H9 (cell line): ENCODE data around the gene PDE4B. TPM values are rescaled to one million over a fixed set of nuclear protein-coding genes. Genes with fewer than 3 reads are reported as not detected.

Source experiments
- DNase-seq: peaks from one replicate; pipeline ENCODE4 v3.0.0-alpha.2; 2017
- H2AFZ ChIP-seq: one replicate; pipeline ENCODE4 v1.6.1; 2013; ENCODE audit warnings: mild to moderate bottlenecking, low read length, control low read depth, moderate library complexity
- H2AK5ac ChIP-seq: 2 replicates; pipeline ENCODE4 v1.6.1; 2013; ENCODE audit warnings: low read length, control low read depth, mixed read lengths; ENCODE audit not compliant: insufficient read length
- H2BK120ac ChIP-seq: one replicate; pipeline ENCODE4 v1.6.1; 2013; ENCODE audit warnings: low read depth, mild to moderate bottlenecking, low read length, control low read depth, inconsistent platforms; ENCODE audit not compliant: poor library complexity, severe bottlenecking
- H2BK12ac ChIP-seq: 2 replicates; pipeline ENCODE4 v1.6.1; 2013; ENCODE audit warnings: low read length, control low read depth, mixed read lengths, low read depth; ENCODE audit not compliant: insufficient read length
- H2BK15ac ChIP-seq: 2 replicates; pipeline ENCODE4 v1.6.1; 2013; ENCODE audit warnings: low read depth, low read length, control low read depth
- H2BK20ac ChIP-seq: one replicate; pipeline ENCODE4 v1.6.1; 2013; ENCODE audit warnings: low read depth, mild to moderate bottlenecking, low read length, control low read depth, inconsistent platforms; ENCODE audit not compliant: poor library complexity, severe bottlenecking
- H2BK5ac ChIP-seq: 2 replicates; pipeline ENCODE4 v1.6.1; 2013; ENCODE audit warnings: low read length, control low read depth, mixed read lengths; ENCODE audit not compliant: insufficient read length
- H3K14ac ChIP-seq: 2 replicates; pipeline ENCODE4 v1.6.1; 2013; ENCODE audit warnings: low read length, control low read depth; ENCODE audit not compliant: insufficient read depth
- H3K18ac ChIP-seq: 2 replicates; pipeline ENCODE4 v1.6.1; 2013; ENCODE audit warnings: low read depth, mild to moderate bottlenecking, mixed read lengths, low read length, control low read depth; ENCODE audit not compliant: insufficient read length
- H3K23ac ChIP-seq: 2 replicates; pipeline ENCODE4 v1.6.1; 2013; ENCODE audit warnings: low read length, control low read depth, mixed read lengths, low read depth; ENCODE audit not compliant: insufficient read length
- H3K23me2 ChIP-seq: 2 replicates; pipeline ENCODE4 v1.6.1; 2013; ENCODE audit warnings: low read depth, mild to moderate bottlenecking, mixed read lengths, low read length, control low read depth; ENCODE audit not compliant: insufficient read length, poor library complexity, severe bottlenecking
- H3K27ac ChIP-seq: 2 replicates; pipeline ENCODE4 v1.5.1; 2013; ENCODE audit warnings: low read length, control low read depth, mixed read lengths, low read depth; ENCODE audit not compliant: insufficient read length
- H3K27me3 ChIP-seq: 2 replicates; pipeline ENCODE4 v1.6.1; 2013; ENCODE audit warnings: low read length, control low read depth, inconsistent platforms; ENCODE audit not compliant: insufficient read depth
- H3K4ac ChIP-seq: 2 replicates; pipeline ENCODE4 v1.6.1; 2013; ENCODE audit warnings: low read depth, mild to moderate bottlenecking, control low read depth, inconsistent platforms, low read length, moderate library complexity
- H3K4me1 ChIP-seq: 2 replicates; pipeline ENCODE4 v1.6.1; 2013; ENCODE audit warnings: low read length, control low read depth, inconsistent platforms; ENCODE audit not compliant: insufficient read depth
- H3K4me2 ChIP-seq: 2 replicates; pipeline ENCODE4 v1.6.1; 2013; ENCODE audit warnings: low read length, control low read depth, mixed read lengths; ENCODE audit not compliant: insufficient read length, insufficient read depth
- H3K56ac ChIP-seq: 2 replicates; pipeline ENCODE4 v1.6.1; 2013; ENCODE audit warnings: low read depth, mild to moderate bottlenecking, mixed read lengths, low read length, control low read depth; ENCODE audit not compliant: insufficient read length
- H3K79me1 ChIP-seq: 2 replicates; pipeline ENCODE4 v1.6.1; 2013; ENCODE audit warnings: low read depth, mild to moderate bottlenecking, moderate library complexity, low read length, control low read depth, inconsistent platforms; ENCODE audit not compliant: insufficient read depth, poor library complexity, severe bottlenecking
- H3K79me2 ChIP-seq: 2 replicates; pipeline ENCODE4 v1.6.1; 2013; ENCODE audit warnings: low read length, control low read depth, inconsistent platforms; ENCODE audit not compliant: insufficient read depth
- H3K9ac ChIP-seq: 2 replicates; pipeline ENCODE4 v1.6.1; 2013; ENCODE audit warnings: low read length, control low read depth, mixed read lengths; ENCODE audit not compliant: insufficient read length; ENCODE audit errors: extremely low read depth
- H3K9me3 ChIP-seq: one replicate; pipeline ENCODE4 v1.6.1; 2013; ENCODE audit warnings: low read depth, low read length, inconsistent platforms; ENCODE audit not compliant: control insufficient read depth
- H3T11ph ChIP-seq: one replicate; pipeline ENCODE4 v1.6.1; 2013; ENCODE audit warnings: mild to moderate bottlenecking, low read length, control low read depth, inconsistent platforms
- H4K20me1 ChIP-seq: one replicate; pipeline ENCODE4 v1.6.1; 2013; ENCODE audit not compliant: control insufficient read depth, insufficient read length, insufficient read depth
- H4K5ac ChIP-seq: 2 replicates; pipeline ENCODE4 v1.6.1; 2013; ENCODE audit warnings: low read depth, mild to moderate bottlenecking, mixed read lengths, low read length, control low read depth; ENCODE audit not compliant: insufficient read length
- H4K8ac ChIP-seq: replicated peaks from 2 replicates; pipeline ENCODE4 v1.6.1; 2013; ENCODE audit warnings: low read length, control low read depth, mixed read lengths, low read depth; ENCODE audit not compliant: insufficient read length
- H4K91ac ChIP-seq: 2 replicates; pipeline ENCODE4 v1.6.1; 2013; ENCODE audit warnings: low read depth, mild to moderate bottlenecking, moderate library complexity, mixed read lengths, low read length, control low read depth; ENCODE audit not compliant: insufficient read length
- H3K27ac Mint-ChIP-seq, 3 experiments: 2 replicates in 2 of 3; 3 replicates in 1 of 3; pipeline ENCODE4 v1.8.0; 2020 to 2021; ENCODE audit warnings: mixed read lengths in 3 of 3, mild to moderate bottlenecking in 1 of 3, moderate library complexity in 1 of 3
- H3K27me3 Mint-ChIP-seq: 2 replicates; pipeline ENCODE4 v1.8.0; 2021; ENCODE audit warnings: low read depth, mild to moderate bottlenecking, moderate library complexity, mixed read lengths
- H3K36me3 Mint-ChIP-seq, 3 experiments: 2 replicates in 2 of 3; 3 replicates in 1 of 3; pipeline ENCODE4 v1.8.0; 2020 to 2021; ENCODE audit warnings: low read depth in 3 of 3, mixed read lengths in 3 of 3; ENCODE audit not compliant: insufficient read depth in 1 of 3
- H3K4me1 Mint-ChIP-seq, 2 experiments: 2 replicates each; pipeline ENCODE4 v1.8.0; 2020; ENCODE audit warnings: mixed read lengths in 2 of 2
- H3K4me3 Mint-ChIP-seq, 2 experiments: 2 replicates in 1 of 2; 3 replicates in 1 of 2; pipeline ENCODE4 v1.8.0; 2020 to 2021; ENCODE audit warnings: mild to moderate bottlenecking in 2 of 2, mixed read lengths in 2 of 2, moderate library complexity in 1 of 2
- H3K9me3 Mint-ChIP-seq, 2 experiments: 2 replicates in 1 of 2; 3 replicates in 1 of 2; pipeline ENCODE4 v1.8.0; 2020; ENCODE audit warnings: mild to moderate bottlenecking in 2 of 2, mixed read lengths in 2 of 2, moderate library complexity in 1 of 2
- WGBS: extraction: QIAGEN DNeasy Blood & Tissue Kit; methylation state at CpG from one replicate; pipeline ENCODE4 v1.1.7; 2013; ENCODE audit warnings: missing lambda C conversion rate, low lambda C conversion rate, mixed read lengths; ENCODE audit not compliant: insufficient read length; ENCODE audit errors: extremely low coverage; 5-methylcytosine and 5-hydroxymethylcytosine counted together
- total RNA-seq: library from RNA; stranded (reverse); gene quantifications from 2 replicates; pipeline ENCODE4 v1.2.1, GENCODE V29; 2021
- TF ChIP-seq, protein P1 (sequence below): fragments of 200-600 bp; sonication (generic); conservative IDR thresholded peaks from 3 replicates; pipeline ENCODE4 v1.8.0; 2021; ENCODE audit warnings: antibody characterized with exemption, mild to moderate bottlenecking

PDE4B gene
- total RNA-seq, 1 experiment from 2014 or later = 19.8 TPM

DNA sequence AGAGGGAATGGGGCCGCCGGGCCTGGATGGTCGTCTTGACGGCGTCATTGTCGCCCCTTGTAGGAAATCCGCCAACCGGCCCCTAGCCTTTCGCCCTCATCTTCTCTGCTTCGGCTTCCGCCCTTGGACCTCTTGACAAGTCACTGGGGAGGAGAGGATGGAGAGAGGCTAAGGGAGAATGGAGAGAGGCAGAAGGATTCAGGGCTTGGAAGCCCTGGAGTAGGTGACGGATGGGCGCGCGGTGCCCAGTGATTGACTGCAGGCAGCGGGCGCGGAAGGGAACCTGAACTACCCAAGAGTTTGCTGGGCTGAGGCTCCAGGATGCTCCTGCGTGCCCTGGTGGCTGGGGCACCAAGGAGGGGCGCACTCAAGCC lies 651 bp downstream of the PDE4B start:
- no peaks in the 10 kb centered on the region for H3K36me3 Mint-ChIP-seq
- no peak overlapping the region for H3K23ac ChIP-seq
- peaks cover 5 to 7% of the 10 kb centered on the region in 2 experiments; a peak in 3 of 5 replicates for H3K9me3 Mint-ChIP-seq
- peak overlapping the region; percentile 92 for H3K4me2 ChIP-seq
- H2BK5ac ChIP-seq = no peak overlapping the region
- H3K4ac ChIP-seq = no peak overlapping the region
- H3K56ac ChIP-seq = no peak overlapping the region
- no peak overlapping the region for H2AK5ac ChIP-seq
- no peak overlapping the region for H3K18ac ChIP-seq
- no peak overlapping the region for H4K91ac ChIP-seq
- H2BK15ac ChIP-seq = no peak overlapping the region
- no peaks in the 10 kb centered on the region for H3K79me1 ChIP-seq
- no peak overlapping the region for H3K14ac ChIP-seq
- peaks cover 82% of the 10 kb centered on the region for H3K27me3 Mint-ChIP-seq
- no peak overlapping the region for H3K9ac ChIP-seq
- H4K20me1 ChIP-seq = no peaks in the 10 kb centered on the region
- H4K5ac ChIP-seq = no peak overlapping the region
- H3K27ac ChIP-seq = no peak overlapping the region
- H2AFZ ChIP-seq = no peak overlapping the region
- no peaks in the 10 kb centered on the region for H3K9me3 ChIP-seq
- H3K23me2 ChIP-seq = peaks cover 15% of the 10 kb centered on the region
- H3K4me3 Mint-ChIP-seq = peak overlapping the region; percentile 58 to 72
- H4K8ac ChIP-seq = no peak overlapping the region
- H2BK20ac ChIP-seq = no peak overlapping the region
- H2BK120ac ChIP-seq = no peak overlapping the region
- peaks cover 14 to 15% of the 10 kb centered on the region in 2 experiments for H3K4me1 Mint-ChIP-seq
- H3K79me2 ChIP-seq = no peaks in the 10 kb centered on the region
- DNase-seq = peak; percentile 48
- H2BK12ac ChIP-seq = no peak overlapping the region
- WGBS = no CpG with 5 or more reads among the region's 20 CpGs
- no peak overlapping the region for H3T11ph ChIP-seq
- no peaks in the 10 kb centered on the region for H3K4me1 ChIP-seq
- no peak overlapping the region for H3K27ac Mint-ChIP-seq
- TF ChIP-seq, protein P1, sequence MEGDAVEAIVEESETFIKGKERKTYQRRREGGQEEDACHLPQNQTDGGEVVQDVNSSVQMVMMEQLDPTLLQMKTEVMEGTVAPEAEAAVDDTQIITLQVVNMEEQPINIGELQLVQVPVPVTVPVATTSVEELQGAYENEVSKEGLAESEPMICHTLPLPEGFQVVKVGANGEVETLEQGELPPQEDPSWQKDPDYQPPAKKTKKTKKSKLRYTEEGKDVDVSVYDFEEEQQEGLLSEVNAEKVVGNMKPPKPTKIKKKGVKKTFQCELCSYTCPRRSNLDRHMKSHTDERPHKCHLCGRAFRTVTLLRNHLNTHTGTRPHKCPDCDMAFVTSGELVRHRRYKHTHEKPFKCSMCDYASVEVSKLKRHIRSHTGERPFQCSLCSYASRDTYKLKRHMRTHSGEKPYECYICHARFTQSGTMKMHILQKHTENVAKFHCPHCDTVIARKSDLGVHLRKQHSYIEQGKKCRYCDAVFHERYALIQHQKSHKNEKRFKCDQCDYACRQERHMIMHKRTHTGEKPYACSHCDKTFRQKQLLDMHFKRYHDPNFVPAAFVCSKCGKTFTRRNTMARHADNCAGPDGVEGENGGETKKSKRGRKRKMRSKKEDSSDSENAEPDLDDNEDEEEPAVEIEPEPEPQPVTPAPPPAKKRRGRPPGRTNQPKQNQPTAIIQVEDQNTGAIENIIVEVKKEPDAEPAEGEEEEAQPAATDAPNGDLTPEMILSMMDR = no peak
- H3K27me3 ChIP-seq = peaks cover 27% of the 10 kb centered on the region
